Pericardium fibroblast (primary cell): ENCODE measurements around the gene CHCHD5. TPM values are rescaled to one million over a fixed set of nuclear protein-coding genes. Genes with fewer than 3 reads are reported as not detected.

Experiments
- total RNA-seq: library from RNA; depleted of rRNA; stranded (reverse); fragments of >200 nt; gene quantifications from 2 replicates; pipeline ENCODE4 v1.2.3, GENCODE V29; 2015

CHCHD5 gene
- total RNA-seq, result 8.8 and 33.1 TPM in 2 replicates

GRCh38 chr2:112584134-112584890 lies at the start of gene CHCHD5:
CHCHD5 (plus strand) TSS chr2:112584609; CDS start chr2:112584648, 39 bp downstream.

GRCh38 chr2:112542123-112542983 lies 42.1 kb upstream of the CHCHD5 start, which contains the start of gene POLR1B:
POLR1B (plus strand) TSS chr2:112542465; CDS start chr2:112542495, 30 bp downstream.

Other genes starting within 250 kb of the CHCHD5 start
- gene RGPD8, start 151.0 kb upstream of the CHCHD5 start, total RNA-seq, result 3.9 and 4.7 TPM in 2 replicates
- 19.6 and 28.8 TPM in 2 replicates for gene TTL, start 102.5 kb upstream of the CHCHD5 start, total RNA-seq
- 6.3 and 7.2 TPM in 2 replicates for gene POLR1B, start 42.1 kb upstream of the CHCHD5 start, total RNA-seq
- gene SLC20A1, start 61.3 kb downstream of the CHCHD5 start, total RNA-seq, result 29.5 and 48.3 TPM in 2 replicates
- not detected in 2 replicates for gene NT5DC4, start 136.4 kb downstream of the CHCHD5 start, total RNA-seq
- gene CKAP2L, start 180.0 kb downstream of the CHCHD5 start, total RNA-seq, result 0.23 and 0.77 TPM in 2 replicates
- gene IL1A, start 199.9 kb downstream of the CHCHD5 start, total RNA-seq, result under 0.01 TPM in 1 of 2 replicates, not detected in the other